ENCODE data around the gene POLR3H.

DNA sequence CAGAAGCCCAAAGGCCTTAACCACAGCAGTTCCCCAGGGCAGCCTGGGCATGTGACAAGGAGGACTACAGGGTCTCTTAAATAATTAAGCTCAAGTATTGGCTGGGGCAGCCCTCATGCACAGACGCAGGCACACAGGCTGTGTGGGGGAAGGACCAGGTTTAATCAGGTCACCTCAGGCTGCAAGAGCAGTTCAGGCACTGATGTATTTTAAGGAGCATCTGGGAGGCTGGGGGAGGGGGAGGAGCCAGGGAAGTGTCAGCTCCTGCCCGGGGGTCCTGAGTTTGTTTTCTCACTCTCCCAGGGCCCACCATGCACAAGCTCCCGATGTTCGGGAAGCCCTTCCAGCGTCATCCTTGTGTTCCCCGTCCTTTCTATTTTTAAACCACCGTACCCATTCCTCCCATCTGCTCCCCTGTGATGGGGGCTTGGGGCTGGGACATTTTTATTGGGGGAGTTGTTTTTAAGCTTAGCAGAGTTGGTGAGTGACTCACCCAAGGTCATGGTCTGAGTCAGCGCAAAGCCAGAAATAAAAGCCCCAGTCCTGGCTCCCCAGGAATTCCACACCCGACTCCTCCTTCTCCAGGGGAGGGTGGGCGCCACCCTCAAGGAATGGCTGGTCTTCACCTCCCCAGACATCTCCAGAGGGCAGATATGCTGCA, 18.9 kb upstream of the POLR3H start:
- TF ChIP-seq, protein P1, sequence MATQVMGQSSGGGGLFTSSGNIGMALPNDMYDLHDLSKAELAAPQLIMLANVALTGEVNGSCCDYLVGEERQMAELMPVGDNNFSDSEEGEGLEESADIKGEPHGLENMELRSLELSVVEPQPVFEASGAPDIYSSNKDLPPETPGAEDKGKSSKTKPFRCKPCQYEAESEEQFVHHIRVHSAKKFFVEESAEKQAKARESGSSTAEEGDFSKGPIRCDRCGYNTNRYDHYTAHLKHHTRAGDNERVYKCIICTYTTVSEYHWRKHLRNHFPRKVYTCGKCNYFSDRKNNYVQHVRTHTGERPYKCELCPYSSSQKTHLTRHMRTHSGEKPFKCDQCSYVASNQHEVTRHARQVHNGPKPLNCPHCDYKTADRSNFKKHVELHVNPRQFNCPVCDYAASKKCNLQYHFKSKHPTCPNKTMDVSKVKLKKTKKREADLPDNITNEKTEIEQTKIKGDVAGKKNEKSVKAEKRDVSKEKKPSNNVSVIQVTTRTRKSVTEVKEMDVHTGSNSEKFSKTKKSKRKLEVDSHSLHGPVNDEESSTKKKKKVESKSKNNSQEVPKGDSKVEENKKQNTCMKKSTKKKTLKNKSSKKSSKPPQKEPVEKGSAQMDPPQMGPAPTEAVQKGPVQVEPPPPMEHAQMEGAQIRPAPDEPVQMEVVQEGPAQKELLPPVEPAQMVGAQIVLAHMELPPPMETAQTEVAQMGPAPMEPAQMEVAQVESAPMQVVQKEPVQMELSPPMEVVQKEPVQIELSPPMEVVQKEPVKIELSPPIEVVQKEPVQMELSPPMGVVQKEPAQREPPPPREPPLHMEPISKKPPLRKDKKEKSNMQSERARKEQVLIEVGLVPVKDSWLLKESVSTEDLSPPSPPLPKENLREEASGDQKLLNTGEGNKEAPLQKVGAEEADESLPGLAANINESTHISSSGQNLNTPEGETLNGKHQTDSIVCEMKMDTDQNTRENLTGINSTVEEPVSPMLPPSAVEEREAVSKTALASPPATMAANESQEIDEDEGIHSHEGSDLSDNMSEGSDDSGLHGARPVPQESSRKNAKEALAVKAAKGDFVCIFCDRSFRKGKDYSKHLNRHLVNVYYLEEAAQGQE (IDR thresholded peaks at IDR 0.05; ENCODE audit: insufficient replicate concordance, low read depth): no peak
- TF ChIP-seq, protein P2, sequence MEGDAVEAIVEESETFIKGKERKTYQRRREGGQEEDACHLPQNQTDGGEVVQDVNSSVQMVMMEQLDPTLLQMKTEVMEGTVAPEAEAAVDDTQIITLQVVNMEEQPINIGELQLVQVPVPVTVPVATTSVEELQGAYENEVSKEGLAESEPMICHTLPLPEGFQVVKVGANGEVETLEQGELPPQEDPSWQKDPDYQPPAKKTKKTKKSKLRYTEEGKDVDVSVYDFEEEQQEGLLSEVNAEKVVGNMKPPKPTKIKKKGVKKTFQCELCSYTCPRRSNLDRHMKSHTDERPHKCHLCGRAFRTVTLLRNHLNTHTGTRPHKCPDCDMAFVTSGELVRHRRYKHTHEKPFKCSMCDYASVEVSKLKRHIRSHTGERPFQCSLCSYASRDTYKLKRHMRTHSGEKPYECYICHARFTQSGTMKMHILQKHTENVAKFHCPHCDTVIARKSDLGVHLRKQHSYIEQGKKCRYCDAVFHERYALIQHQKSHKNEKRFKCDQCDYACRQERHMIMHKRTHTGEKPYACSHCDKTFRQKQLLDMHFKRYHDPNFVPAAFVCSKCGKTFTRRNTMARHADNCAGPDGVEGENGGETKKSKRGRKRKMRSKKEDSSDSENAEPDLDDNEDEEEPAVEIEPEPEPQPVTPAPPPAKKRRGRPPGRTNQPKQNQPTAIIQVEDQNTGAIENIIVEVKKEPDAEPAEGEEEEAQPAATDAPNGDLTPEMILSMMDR (IDR thresholded peaks at IDR 0.05; ENCODE audit: insufficient read depth, low read length): no peak
